GM23338 (cell line): ENCODE data around the gene TMEM60.

ENCODE experiments used
- CREB1 ChIP-seq: fragments of 250-450 bp; sonication (Bioruptor Pico); IDR thresholded peaks from 2 replicates; pipeline ENCODE4 v1.5.0; 2020; ENCODE audit warnings: low read depth, mild to moderate bottlenecking, moderate library complexity
- EZH2 ChIP-seq: fragments of 200-600 bp; sonication (generic); IDR thresholded peaks from one replicate; pipeline ENCODE4 v1.8.0; 2017; ENCODE audit warnings: antibody characterized with exemption, mild to moderate bottlenecking, low read depth; ENCODE audit not compliant: unreplicated experiment
- EZH2phosphoT487 ChIP-seq: fragments of 200-600 bp; sonication (generic); IDR thresholded peaks from one replicate; pipeline ENCODE4 v1.8.1; 2018; ENCODE audit warnings: antibody characterized with exemption; ENCODE audit not compliant: unreplicated experiment
- POLR2AphosphoS5 ChIP-seq: IDR thresholded peaks from 2 replicates; pipeline ENCODE4 v1.6.1; 2016; ENCODE audit warnings: antibody characterized with exemption, low read depth
- TF ChIP-seq, protein P1 (sequence below), 2 experiments: fragments of 200-600 bp in 1 of 2; sonication (generic) in 1 of 2; conservative IDR thresholded peaks; 2 replicates each; pipeline versions ENCODE4 v1.5.1 to v1.6.1; 2016 to 2017; ENCODE audit warnings: antibody characterized with exemption in 2 of 2, low read depth in 2 of 2, mild to moderate bottlenecking in 2 of 2, moderate library complexity in 1 of 2
- TF ChIP-seq, protein P2 (sequence below): IDR thresholded peaks from one replicate; pipeline ENCODE4 v1.6.1; 2018; ENCODE audit warnings: antibody characterized with exemption; ENCODE audit not compliant: unreplicated experiment
- TF ChIP-seq, protein P3 (sequence below): IDR thresholded peaks from 2 replicates; pipeline ENCODE4 v1.6.1; 2016; ENCODE audit warnings: antibody characterized with exemption

DNA sequence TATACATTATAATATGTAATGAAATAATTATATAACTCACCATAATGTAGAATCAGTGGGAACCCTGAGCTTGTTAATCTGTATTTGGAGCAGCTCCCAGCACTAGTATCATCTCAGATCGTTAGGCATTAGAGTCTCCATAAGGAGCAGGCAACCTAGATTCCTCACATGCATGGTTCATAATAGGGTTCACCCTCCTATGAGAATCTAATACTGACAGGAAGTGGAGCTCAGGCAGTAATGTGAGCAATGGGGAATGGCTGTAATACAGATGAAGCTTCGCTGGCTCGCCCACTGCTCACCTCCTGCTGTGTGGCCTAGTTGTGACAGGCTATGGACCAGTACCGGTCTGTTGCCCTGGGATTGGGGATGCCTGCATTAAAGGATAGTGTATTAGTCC lies 52.5 kb downstream of the TMEM60 start:
- TF ChIP-seq, protein P1, sequence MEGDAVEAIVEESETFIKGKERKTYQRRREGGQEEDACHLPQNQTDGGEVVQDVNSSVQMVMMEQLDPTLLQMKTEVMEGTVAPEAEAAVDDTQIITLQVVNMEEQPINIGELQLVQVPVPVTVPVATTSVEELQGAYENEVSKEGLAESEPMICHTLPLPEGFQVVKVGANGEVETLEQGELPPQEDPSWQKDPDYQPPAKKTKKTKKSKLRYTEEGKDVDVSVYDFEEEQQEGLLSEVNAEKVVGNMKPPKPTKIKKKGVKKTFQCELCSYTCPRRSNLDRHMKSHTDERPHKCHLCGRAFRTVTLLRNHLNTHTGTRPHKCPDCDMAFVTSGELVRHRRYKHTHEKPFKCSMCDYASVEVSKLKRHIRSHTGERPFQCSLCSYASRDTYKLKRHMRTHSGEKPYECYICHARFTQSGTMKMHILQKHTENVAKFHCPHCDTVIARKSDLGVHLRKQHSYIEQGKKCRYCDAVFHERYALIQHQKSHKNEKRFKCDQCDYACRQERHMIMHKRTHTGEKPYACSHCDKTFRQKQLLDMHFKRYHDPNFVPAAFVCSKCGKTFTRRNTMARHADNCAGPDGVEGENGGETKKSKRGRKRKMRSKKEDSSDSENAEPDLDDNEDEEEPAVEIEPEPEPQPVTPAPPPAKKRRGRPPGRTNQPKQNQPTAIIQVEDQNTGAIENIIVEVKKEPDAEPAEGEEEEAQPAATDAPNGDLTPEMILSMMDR (conservative IDR thresholded peaks at IDR 0.05; ENCODE audit: low read depth in 2 of 2): no peak
- TF ChIP-seq, protein P2, sequence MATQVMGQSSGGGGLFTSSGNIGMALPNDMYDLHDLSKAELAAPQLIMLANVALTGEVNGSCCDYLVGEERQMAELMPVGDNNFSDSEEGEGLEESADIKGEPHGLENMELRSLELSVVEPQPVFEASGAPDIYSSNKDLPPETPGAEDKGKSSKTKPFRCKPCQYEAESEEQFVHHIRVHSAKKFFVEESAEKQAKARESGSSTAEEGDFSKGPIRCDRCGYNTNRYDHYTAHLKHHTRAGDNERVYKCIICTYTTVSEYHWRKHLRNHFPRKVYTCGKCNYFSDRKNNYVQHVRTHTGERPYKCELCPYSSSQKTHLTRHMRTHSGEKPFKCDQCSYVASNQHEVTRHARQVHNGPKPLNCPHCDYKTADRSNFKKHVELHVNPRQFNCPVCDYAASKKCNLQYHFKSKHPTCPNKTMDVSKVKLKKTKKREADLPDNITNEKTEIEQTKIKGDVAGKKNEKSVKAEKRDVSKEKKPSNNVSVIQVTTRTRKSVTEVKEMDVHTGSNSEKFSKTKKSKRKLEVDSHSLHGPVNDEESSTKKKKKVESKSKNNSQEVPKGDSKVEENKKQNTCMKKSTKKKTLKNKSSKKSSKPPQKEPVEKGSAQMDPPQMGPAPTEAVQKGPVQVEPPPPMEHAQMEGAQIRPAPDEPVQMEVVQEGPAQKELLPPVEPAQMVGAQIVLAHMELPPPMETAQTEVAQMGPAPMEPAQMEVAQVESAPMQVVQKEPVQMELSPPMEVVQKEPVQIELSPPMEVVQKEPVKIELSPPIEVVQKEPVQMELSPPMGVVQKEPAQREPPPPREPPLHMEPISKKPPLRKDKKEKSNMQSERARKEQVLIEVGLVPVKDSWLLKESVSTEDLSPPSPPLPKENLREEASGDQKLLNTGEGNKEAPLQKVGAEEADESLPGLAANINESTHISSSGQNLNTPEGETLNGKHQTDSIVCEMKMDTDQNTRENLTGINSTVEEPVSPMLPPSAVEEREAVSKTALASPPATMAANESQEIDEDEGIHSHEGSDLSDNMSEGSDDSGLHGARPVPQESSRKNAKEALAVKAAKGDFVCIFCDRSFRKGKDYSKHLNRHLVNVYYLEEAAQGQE: no peak
- TF ChIP-seq POLR2AphosphoS5 (no peak), EZH2 (no peak), EZH2phosphoT487 (no peak), CREB1 (CRISPR knock-in tag) (no peak)
- TF ChIP-seq, protein P3, sequence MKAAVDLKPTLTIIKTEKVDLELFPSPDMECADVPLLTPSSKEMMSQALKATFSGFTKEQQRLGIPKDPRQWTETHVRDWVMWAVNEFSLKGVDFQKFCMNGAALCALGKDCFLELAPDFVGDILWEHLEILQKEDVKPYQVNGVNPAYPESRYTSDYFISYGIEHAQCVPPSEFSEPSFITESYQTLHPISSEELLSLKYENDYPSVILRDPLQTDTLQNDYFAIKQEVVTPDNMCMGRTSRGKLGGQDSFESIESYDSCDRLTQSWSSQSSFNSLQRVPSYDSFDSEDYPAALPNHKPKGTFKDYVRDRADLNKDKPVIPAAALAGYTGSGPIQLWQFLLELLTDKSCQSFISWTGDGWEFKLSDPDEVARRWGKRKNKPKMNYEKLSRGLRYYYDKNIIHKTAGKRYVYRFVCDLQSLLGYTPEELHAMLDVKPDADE: no peak
